GM21717 (cell line): ENCODE data around the gene PPIL6.
A peak's percentile ranks its signal among the peaks of the same experiment; 100 is the strongest.

Experiments
- ATAC-seq: cut with Tn5 transposase; IDR thresholded peaks from one replicate; pipeline ENCODE4 v1.9.1; 2021; ENCODE audit warnings: mild to moderate bottlenecking, moderate library complexity; ENCODE audit not compliant: unreplicated experiment

PPIL6 gene

GRCh38 chr6:109440331-109441068 lies at the start of gene PPIL6, which contains the start of gene SMPD2:
Gene PPIL6, minus strand, starts transcription at chr6:109440628. Its CDS starts 38 bp downstream, at chr6:109440590.
Gene SMPD2, plus strand, starts transcription at chr6:109440724. Its CDS starts 398 bp downstream, at chr6:109441122.
- peak; percentile 77 for ATAC-seq

DNA sequence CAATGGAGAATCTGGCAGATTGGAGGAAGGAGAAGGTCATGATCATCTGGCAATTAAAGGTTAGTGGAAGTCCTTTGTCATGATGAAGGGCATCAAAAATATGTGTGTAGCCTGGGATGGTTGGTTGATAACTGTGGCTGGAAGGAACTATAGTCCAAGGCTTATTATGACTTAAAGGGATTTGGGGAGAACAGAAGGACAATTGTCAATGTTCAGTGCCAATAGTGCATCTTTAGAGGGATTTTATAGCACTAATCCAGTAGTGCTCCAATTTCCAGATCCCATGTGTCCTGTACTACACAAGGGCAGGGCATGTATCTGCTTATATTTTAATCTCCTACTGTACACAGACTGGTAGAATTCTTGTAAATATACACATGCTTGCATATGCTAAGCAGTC lies 47.6 kb upstream of the PPIL6 start:
- ATAC-seq = no peak

GRCh38 chr6:109486068-109486467 lies 45.6 kb upstream of the PPIL6 start:
- ATAC-seq = no peak

- no peak for ATAC-seq
These were observed 45.0 kb upstream of the PPIL6 start for GRCh38 chr6:109485266-109485935.

GRCh38 chr6:109484122-109484521 lies 43.7 kb upstream of the PPIL6 start:
- no peak for ATAC-seq

DNA sequence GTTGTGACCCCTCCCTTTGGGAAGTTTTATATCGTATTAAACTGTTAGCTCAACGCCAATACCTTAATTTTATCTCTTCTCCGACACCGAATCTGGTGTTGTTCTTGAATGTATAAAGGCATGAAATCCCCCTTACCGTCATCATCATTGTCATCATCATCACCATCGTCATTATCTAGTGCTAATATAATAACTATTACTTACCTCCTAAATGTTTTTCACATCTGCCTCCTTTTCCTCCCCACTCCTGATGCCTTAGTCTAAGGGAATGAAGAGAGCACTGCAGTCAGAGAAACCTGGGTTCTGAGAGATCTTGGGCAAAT lies 43.3 kb upstream of the PPIL6 start:
- no peak for ATAC-seq

- ATAC-seq = peak; percentile 88
These were observed 42.7 kb upstream of the PPIL6 start, which contains the start of gene ZBTB24 for GRCh38 chr6:109482905-109483734. Gene ZBTB24, minus strand, starts transcription at chr6:109483219. Its CDS starts 1,193 bp downstream, at chr6:109482026.

GRCh38 chr6:109480993-109481480 lies 40.6 kb upstream of the PPIL6 start:
- no peak for ATAC-seq

DNA sequence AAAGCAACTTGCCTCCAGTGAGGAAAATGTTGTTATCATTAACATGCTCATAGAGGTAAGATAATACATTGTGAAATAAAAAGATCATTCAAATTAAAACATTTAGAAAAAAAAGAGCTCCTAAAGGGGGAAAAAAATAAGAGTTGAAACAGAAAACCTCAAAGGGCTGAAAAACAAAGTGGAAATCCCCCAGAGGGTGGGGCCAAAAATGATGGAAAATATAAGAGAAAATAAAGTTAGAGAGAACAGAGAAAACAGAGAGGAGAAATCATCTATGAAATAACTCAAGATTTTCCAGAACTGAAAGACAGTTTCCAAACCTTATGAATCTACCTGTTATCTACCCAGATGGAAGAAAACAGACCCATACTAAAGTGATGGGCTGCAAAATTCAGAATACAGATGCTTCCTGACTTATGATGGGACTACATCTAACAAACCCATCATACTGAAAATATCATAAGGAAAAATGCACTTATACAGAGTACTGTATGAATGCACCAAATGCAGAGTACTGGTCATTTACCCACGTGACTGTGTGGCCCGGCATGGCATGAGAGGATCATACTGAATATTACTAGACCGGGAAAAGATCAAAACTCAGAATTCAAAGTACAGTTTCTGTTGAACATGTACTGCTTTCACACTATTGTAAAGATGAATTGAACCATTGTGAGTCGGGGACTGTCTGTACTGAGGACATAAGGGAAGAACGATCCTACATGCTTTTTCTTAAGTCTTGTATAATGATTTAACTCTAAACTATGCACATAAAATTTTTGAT lies 38.6 kb upstream of the PPIL6 start:
- ATAC-seq = no peak

DNA sequence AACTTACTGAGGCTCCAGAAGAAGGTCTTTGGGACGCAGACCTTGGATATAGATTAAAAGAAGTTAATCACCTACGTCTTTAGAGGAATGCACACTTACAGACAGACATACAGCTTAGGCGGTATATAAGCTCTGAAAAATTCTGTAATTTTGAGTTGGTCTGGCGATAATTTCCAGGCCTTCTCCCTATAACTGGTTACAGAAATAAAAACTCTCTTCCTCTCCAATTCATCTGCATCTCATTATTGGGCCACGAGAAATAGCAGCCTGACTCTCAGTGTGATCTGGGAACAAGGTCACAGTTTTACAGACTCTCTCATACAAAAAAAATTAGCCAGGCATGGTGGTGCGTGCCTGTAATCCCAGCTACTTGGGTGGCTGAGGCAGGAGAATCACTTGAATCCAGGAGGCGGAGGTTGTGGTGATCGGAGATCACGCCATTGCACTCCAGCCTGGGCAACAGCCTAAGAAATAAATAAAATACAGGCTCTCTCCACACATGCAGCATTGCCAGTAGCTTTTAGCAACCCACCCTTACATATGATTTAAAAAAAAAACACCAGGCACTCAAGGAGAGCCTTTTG lies 37.9 kb upstream of the PPIL6 start:
- ATAC-seq = no peak

- ATAC-seq = peak; percentile 38
These were observed 37.3 kb upstream of the PPIL6 start for GRCh38 chr6:109477725-109478124.

DNA sequence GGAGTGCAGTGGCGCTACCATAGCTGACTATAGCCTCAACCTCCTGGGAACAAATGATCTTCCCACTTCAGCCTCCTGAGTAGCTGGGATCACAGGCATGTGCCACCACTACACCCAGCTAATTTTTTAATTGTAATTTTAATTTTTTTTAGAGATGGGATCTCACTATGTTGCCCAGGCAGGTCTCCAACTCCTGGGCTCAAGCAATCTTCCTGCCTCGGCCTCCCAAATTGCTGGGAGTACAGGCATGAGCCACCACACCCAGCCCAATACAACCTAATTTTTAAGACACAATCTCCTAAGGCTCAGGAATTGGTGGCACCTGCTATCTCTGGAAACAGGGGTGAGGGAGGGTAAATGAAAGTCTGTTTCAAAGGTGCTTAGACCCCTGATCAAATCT lies 36.8 kb upstream of the PPIL6 start:
- ATAC-seq = no peak

DNA sequence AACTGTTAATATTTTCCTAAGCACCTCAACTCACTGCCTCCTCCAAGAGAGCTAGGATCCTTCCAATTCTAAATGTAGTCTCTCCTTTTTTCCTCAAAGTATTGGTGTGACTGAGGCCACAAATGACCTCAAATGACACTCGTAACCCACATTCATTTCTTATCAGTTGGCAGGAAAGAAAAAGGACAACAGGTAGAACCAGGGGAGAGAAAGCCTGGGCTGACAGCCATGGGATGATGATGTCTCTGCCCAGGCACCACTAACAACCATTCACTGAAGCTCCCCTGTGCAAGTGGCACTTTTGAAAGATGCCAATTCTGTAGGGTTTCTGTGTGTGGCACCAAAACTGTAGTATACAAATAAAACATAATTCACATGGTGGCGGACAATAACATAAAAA lies 35.2 kb upstream of the PPIL6 start:
- no peak for ATAC-seq

DNA sequence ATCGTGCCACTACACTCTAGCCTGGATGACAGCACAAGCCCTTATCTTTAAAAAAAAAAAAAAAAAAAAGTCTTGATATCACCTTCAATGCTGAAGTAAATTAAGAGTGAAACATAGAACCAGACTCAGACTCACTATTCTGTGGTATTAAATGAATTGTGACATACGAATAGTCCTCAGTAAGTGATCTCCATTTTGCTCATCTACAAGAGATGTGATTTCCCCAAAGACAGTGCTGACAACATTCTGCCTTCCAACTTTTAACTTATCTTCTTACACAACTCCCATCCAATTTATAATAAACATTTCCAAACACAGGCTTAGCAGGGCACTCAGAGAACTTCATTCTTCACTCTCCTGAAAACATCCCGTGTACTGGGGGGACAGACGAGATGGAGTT lies 34.6 kb upstream of the PPIL6 start:
- ATAC-seq = no peak

DNA sequence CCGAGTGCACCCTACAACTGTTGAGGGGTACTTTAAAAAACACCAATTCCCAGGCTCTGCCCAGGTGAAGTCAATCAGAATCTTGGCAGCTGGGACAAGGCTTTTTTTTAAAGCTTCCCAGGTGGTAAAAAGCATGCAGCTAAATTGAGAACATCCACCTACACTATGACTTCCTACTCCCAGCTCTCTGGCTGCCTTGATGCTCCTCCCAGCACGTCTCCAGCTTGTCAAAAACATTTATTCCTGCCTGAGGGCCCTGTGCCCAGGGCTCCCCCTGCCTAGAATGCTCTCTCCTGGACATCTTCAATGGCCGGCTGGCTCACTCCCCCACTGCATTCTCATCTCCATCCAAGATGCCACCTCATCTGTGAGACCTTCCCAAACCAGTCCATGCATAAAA lies 32.7 kb upstream of the PPIL6 start:
- no peak for ATAC-seq

DNA sequence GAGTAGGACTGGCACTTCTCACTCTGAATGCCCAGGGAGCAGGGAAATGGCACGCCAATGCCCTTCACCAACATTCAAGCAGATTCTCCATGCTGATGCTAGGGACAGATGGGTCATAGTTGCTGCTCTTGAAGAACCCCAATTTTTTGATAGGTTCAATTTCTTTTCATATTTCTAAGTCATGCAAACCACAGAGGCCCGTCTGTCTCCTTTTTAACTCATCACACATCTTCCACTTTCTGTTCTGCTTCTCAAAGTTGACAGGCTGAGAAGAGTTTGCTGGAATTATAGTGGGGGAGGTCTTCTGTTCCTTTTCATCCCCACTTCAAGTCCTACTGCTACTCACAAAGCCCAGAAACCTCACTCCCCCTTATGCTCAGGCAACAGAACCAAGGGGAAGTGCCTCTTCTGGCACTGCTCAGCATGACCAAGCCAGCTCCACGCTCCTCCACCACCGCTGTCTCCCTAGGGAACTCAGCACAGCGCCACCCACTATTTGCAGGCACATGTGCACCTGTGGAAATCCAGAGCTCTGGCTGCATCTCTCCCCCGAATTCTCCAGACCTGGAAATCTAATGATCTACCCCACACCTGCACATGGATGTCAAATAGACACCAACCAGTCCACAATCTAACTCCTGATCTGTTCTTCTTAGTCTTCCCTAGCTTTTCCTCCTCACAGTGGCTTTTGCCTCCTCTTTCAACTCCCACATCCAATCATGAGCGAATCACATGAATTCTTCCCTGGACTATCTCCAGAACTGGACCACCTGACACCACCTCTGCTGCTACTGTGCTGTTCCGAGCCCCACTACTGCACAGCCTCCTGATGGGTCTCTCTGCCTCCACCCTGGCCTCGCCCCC lies 31.9 kb upstream of the PPIL6 start:
- ATAC-seq = no peak

DNA sequence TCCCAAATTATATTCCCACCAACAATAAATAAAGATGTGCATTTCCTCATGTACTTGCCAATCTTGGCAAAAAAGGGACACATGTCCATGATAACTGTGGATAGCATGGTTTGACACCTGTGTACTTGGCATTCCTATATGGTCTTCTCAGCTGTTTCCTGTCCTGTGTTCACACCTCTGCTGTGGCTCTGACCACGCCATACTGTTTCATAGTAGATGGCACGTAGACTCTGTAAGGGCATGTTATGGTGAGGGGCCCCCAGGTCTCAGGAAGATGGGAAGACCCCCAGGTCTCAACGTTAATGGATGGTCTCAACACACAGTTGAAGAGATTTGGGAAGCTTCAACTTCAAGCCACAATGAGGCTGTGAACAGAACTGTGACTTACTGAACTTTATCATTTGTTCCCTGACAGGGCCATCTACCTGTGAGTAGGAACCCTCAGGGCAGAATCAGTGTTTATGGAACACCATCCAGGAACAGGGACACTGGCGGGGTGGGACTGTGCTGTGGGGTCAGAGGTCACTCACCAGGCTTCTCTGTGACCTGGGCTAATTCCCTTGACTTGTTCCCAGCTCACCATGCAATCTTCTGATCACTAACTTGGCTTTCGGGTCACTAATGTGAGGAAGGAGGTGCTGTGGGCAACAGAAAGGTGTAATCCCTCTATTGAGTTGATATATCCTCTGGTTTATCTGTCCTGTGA lies 30.8 kb upstream of the PPIL6 start:
- no peak for ATAC-seq

- no peak for ATAC-seq
These were observed 29.3 kb upstream of the PPIL6 start for GRCh38 chr6:109469591-109470189.
